Measurements from ENCODE around the gene UBR4. TPM values are rescaled to one million over a fixed set of nuclear protein-coding genes. Genes with fewer than 3 reads are reported as not detected.

Gene UBR4
- total and polyA plus RNA-seq, 2 experiments from 2014 or later = 111 to 230 TPM

GRCh38 chr1:19190468-19190867, 19.6 kb downstream of the UBR4 start:
- Histone ChIP-seq H3K4me1 (ENCODE audit: insufficient read depth) (no peaks in the 10 kb centered on the region; the same call in 1 of the 2 replicates), H3K79me2 (replicated peaks; ENCODE audit: insufficient read depth) (peaks cover 42% of the 10 kb centered on the region), H3K27ac (ENCODE audit: low read depth) (no peak overlapping the region), H3K9me2 (ENCODE audit: insufficient read depth) (no peaks in the 10 kb centered on the region), H2AFZ (no peak overlapping the region), H3K4me2 (no peak overlapping the region), H3K4me3 (no peak overlapping the region), H3K27me3 (ENCODE audit: insufficient read depth) (no peaks in the 10 kb centered on the region), H3F3A (replicated peaks; ENCODE audit: low read depth) (no peaks in the 10 kb centered on the region), H3K36me3 (ENCODE audit: insufficient read depth) (peaks cover 77% of the 10 kb centered on the region), H4K20me1 (replicated peaks; ENCODE audit: insufficient read depth) (peaks cover 32% of the 10 kb centered on the region)
- H3K4me3 Mint-ChIP-seq = no peak overlapping the region
- ATAC-seq (no peak), DNase-seq (ENCODE audit: low spot score) (no peak)
- TF ChIP-seq EZH2phosphoT487 (IDR thresholded peaks at IDR 0.05; ENCODE audit: unreplicated experiment) (no peak), REST (IDR thresholded peaks at IDR 0.05; ENCODE audit: unreplicated experiment) (no peak), CTCF (conservative IDR thresholded peaks at IDR 0.05; ENCODE audit: low read depth in 2 of 2) (no peak), CREB1 (CRISPR knock-in tag; IDR thresholded peaks at IDR 0.05; ENCODE audit: low read depth) (no peak), ETS1 (IDR thresholded peaks at IDR 0.05) (no peak), NANOG (IDR thresholded peaks at IDR 0.05; ENCODE audit: borderline replicate concordance) (no peak), ZNF114 (CRISPR knock-in tag; IDR thresholded peaks at IDR 0.05) (no peak), STAT1 (IDR thresholded peaks at IDR 0.05; ENCODE audit: unreplicated experiment) (no peak), ZNF331 (CRISPR knock-in tag; IDR thresholded peaks at IDR 0.05; ENCODE audit: low read depth) (no peak), POLR2AphosphoS5 (IDR thresholded peaks at IDR 0.05; ENCODE audit: low read depth) (no peak), EZH2 (IDR thresholded peaks at IDR 0.05; ENCODE audit: low read depth, unreplicated experiment) (no peak)
- no peak overlapping the region for H3K27ac Mint-ChIP-seq
- no peaks in the 10 kb centered on the region for H3K9me3 Mint-ChIP-seq
- H3K36me3 Mint-ChIP-seq (ENCODE audit: low read depth) = peaks cover 79% of the 10 kb centered on the region
- peaks cover 12% of the 10 kb centered on the region for H3K4me1 Mint-ChIP-seq
- peaks cover 4% of the 10 kb centered on the region for H3K27me3 Mint-ChIP-seq (ENCODE audit: insufficient read depth, low read depth, poor library complexity)

Data from GM23338 (cell line).